Trophoblast cell (in vitro differentiated cells and primary cell): ENCODE measurements around the gene ZNF865.

Experiments
- DNase-seq, 2 donors: peaks; one replicate each; pipeline ENCODE4 v3.0.0-alpha.2; 2016
- H2AFZ ChIP-seq: 2 replicates; pipeline ENCODE4 v1.6.1; 2013; ENCODE audit warnings: low read length, moderate library complexity, mild to moderate bottlenecking; ENCODE audit not compliant: insufficient read depth, poor library complexity
- H2AK5ac ChIP-seq: 2 replicates; pipeline ENCODE4 v1.6.1; 2013; ENCODE audit warnings: mild to moderate bottlenecking, low read length
- H2BK120ac ChIP-seq: 2 replicates; pipeline ENCODE4 v1.6.1; 2013; ENCODE audit warnings: low read length, mild to moderate bottlenecking, moderate library complexity; ENCODE audit not compliant: insufficient read depth, poor library complexity
- H2BK12ac ChIP-seq: 2 replicates; pipeline ENCODE4 v1.6.1; 2013; ENCODE audit warnings: mild to moderate bottlenecking, low read length, moderate library complexity
- H2BK5ac ChIP-seq: 2 replicates; pipeline ENCODE4 v1.6.1; 2013; ENCODE audit warnings: low read length, low read depth, moderate library complexity, mild to moderate bottlenecking; ENCODE audit not compliant: poor library complexity
- H3K14ac ChIP-seq: 2 replicates; pipeline ENCODE4 v1.6.1; 2013; ENCODE audit warnings: mild to moderate bottlenecking, low read length
- H3K18ac ChIP-seq: 2 replicates; pipeline ENCODE4 v1.6.1; 2013; ENCODE audit warnings: mild to moderate bottlenecking, low read length
- H3K23ac ChIP-seq: 2 replicates; pipeline ENCODE4 v1.6.1; 2013; ENCODE audit warnings: low read length
- H3K27ac ChIP-seq: 2 replicates; pipeline ENCODE4 v1.5.1; 2013; ENCODE audit warnings: low read depth, mild to moderate bottlenecking, inconsistent platforms, low read length, moderate library complexity
- H3K27me3 ChIP-seq: 2 replicates; pipeline ENCODE4 v1.6.1; 2013; ENCODE audit warnings: inconsistent platforms, mild to moderate bottlenecking, low read length, moderate library complexity; ENCODE audit not compliant: insufficient read depth
- H3K36me3 ChIP-seq, 2 experiments: 1 replicate in 1 of 2; 2 replicates in 1 of 2; pipeline ENCODE4 v1.6.1; 2013; ENCODE audit warnings: low read length in 2 of 2, mild to moderate bottlenecking in 2 of 2, moderate library complexity in 1 of 2; ENCODE audit not compliant: insufficient read depth in 2 of 2, control insufficient read depth in 1 of 2
- H3K4ac ChIP-seq: 2 replicates; pipeline ENCODE4 v1.6.1; 2013; ENCODE audit warnings: low read depth, mild to moderate bottlenecking, low read length, moderate library complexity
- H3K4me1 ChIP-seq, 2 experiments: 1 replicate in 1 of 2; 2 replicates in 1 of 2; pipeline ENCODE4 v1.6.1; 2013; ENCODE audit warnings: low read length in 2 of 2, mild to moderate bottlenecking in 2 of 2, moderate library complexity in 1 of 2; ENCODE audit not compliant: insufficient read depth in 2 of 2, control insufficient read depth in 1 of 2
- H3K4me2 ChIP-seq: 2 replicates; pipeline ENCODE4 v1.6.1; 2013; ENCODE audit warnings: inconsistent platforms, mild to moderate bottlenecking, low read length, moderate library complexity
- H3K4me3 ChIP-seq: 2 replicates; pipeline ENCODE4 v1.5.1; 2013; ENCODE audit warnings: mild to moderate bottlenecking, low read depth, low read length, inconsistent platforms
- H3K79me1 ChIP-seq: one replicate; pipeline ENCODE4 v1.6.1; 2013; ENCODE audit warnings: low read length
- H3K79me2 ChIP-seq: 2 replicates; pipeline ENCODE4 v1.6.1; 2013; ENCODE audit warnings: low read length, mild to moderate bottlenecking; ENCODE audit not compliant: control insufficient read depth, insufficient read depth, poor library complexity
- H3K9ac ChIP-seq: 2 replicates; pipeline ENCODE4 v1.6.1; 2013; ENCODE audit warnings: mild to moderate bottlenecking, low read length
- H3K9me3 ChIP-seq: 2 replicates; pipeline ENCODE4 v1.6.1; 2013; ENCODE audit warnings: low read depth, mild to moderate bottlenecking, control low read depth, inconsistent platforms, low read length; ENCODE audit not compliant: insufficient read depth
- H4K12ac ChIP-seq: 2 replicates; pipeline ENCODE4 v1.6.1; 2013; ENCODE audit warnings: low read depth, mild to moderate bottlenecking, low read length, moderate library complexity
- H4K8ac ChIP-seq: 2 replicates; pipeline ENCODE4 v1.6.1; 2013; ENCODE audit warnings: low read depth, mild to moderate bottlenecking, low read length, moderate library complexity
- H4K91ac ChIP-seq: one replicate; pipeline ENCODE4 v1.6.1; 2013; ENCODE audit warnings: low read depth, mild to moderate bottlenecking, low read length, moderate library complexity
- WGBS: extraction: QIAGEN DNeasy Blood & Tissue Kit; methylation state at CpG from one replicate; pipeline ENCODE4 v1.1.7; 2013; ENCODE audit warnings: missing lambda C conversion rate; ENCODE audit not compliant: insufficient read length, insufficient coverage; ENCODE audit errors: extremely low coverage; 5-methylcytosine and 5-hydroxymethylcytosine counted together

The ZNF865 gene

GRCh38 chr19:55578031-55578760, 27.3 kb upstream of the ZNF865 start:
- Histone ChIP-seq H4K8ac (no peak overlapping the region), H3K4me3 (no peak overlapping the region), H3K79me2 (peaks cover 11% of the 10 kb centered on the region), H3K14ac (no peak overlapping the region), H3K4ac (no peak overlapping the region), H3K18ac (no peak overlapping the region), H3K23ac (no peak overlapping the region), H4K12ac (no peak overlapping the region), H3K27ac (no peak overlapping the region), H3K4me2 (no peak overlapping the region), H2BK120ac (no peak overlapping the region), H3K4me1 (peaks cover 3 to 7% of the 10 kb centered on the region in 2 experiments), H2BK12ac (no peak overlapping the region), H4K91ac (no peak overlapping the region), H2AFZ (no peak overlapping the region), H3K9ac (no peak overlapping the region), H3K27me3 (no peaks in the 10 kb centered on the region), H3K9me3 (peaks cover 2% of the 10 kb centered on the region), H2BK5ac (no peak overlapping the region), H3K79me1 (peaks cover 13% of the 10 kb centered on the region), H2AK5ac (no peak overlapping the region), H3K36me3 (peaks cover 25 to 26% of the 10 kb centered on the region in 2 experiments)
- no peak for DNase-seq
- WGBS: no CpG with 5 or more reads among the region's 83 CpGs

GRCh38 chr19:55578761-55579747, 26.4 kb upstream of the ZNF865 start:
- Histone ChIP-seq H3K14ac (no peak overlapping the region), H2BK5ac (no peak overlapping the region), H3K9me3 (peaks cover 2% of the 10 kb centered on the region), H3K4me3 (peak overlapping the region; percentile 10), H2BK120ac (no peak overlapping the region), H3K9ac (no peak overlapping the region), H3K4me2 (peak overlapping the region; percentile 81), H4K8ac (no peak overlapping the region), H3K4me1 (peaks cover 3 to 7% of the 10 kb centered on the region in 2 experiments), H2BK12ac (no peak overlapping the region), H3K36me3 (peaks cover 25 to 26% of the 10 kb centered on the region in 2 experiments), H3K27me3 (no peaks in the 10 kb centered on the region), H3K79me2 (peaks cover 11% of the 10 kb centered on the region), H3K79me1 (peaks cover 13% of the 10 kb centered on the region), H4K12ac (peak overlapping the region; percentile 10), H3K18ac (no peak overlapping the region), H2AK5ac (no peak overlapping the region), H3K27ac (no peak overlapping the region), H3K23ac (no peak overlapping the region), H3K4ac (peak overlapping the region; percentile 84), H2AFZ (no peak overlapping the region), H4K91ac (peak overlapping the region; percentile 78)
- WGBS: no CpG with 5 or more reads among the region's 90 CpGs
- no peak for DNase-seq

GRCh38 chr19:55579766-55580621, 25.5 kb upstream of the ZNF865 start:
- Histone ChIP-seq H3K4me3 (peak overlapping the region; percentile 92), H3K4ac (peak overlapping the region; percentile 84), H3K4me2 (peak overlapping the region; percentile 81), H3K9ac (peak overlapping the region; percentile 98), H3K4me1 (peaks cover 3 to 7% of the 10 kb centered on the region in 2 experiments), H3K36me3 (peaks cover 25 to 26% of the 10 kb centered on the region in 2 experiments), H2BK5ac (peak overlapping the region; percentile 86), H2AFZ (peak overlapping the region; percentile 68), H4K8ac (peak overlapping the region; percentile 94), H3K14ac (peak overlapping the region; percentile 91), H3K79me1 (peaks cover 13% of the 10 kb centered on the region), H4K91ac (peak overlapping the region; percentile 96), H2AK5ac (peak overlapping the region; percentile 97), H3K79me2 (peaks cover 11% of the 10 kb centered on the region), H2BK120ac (peak overlapping the region; percentile 65), H3K18ac (peak overlapping the region; percentile 96), H4K12ac (peak overlapping the region; percentile 71), H2BK12ac (no peak overlapping the region), H3K23ac (no peak overlapping the region), H3K9me3 (peaks cover 2% of the 10 kb centered on the region), H3K27ac (peak overlapping the region; percentile 94), H3K27me3 (no peaks in the 10 kb centered on the region)
- no CpG with 5 or more reads among the region's 20 CpGs for WGBS
- no peak for DNase-seq
